ENCODE measurements around the gene CYP24A1. TPM values are rescaled to one million over a fixed set of nuclear protein-coding genes. Genes with fewer than 3 reads are reported as not detected.

The CYP24A1 gene
- total RNA-seq, 1 donor: not detected

- Histone ChIP-seq H3K27ac (ENCODE audit: low read depth, low read length) (no peak overlapping the region), H2AFZ (ENCODE audit: low read length) (no peak overlapping the region), H3K36me3 (ENCODE audit: insufficient read depth, low read length) (no peaks in the 10 kb centered on the region), H3K4me3 (ENCODE audit: insufficient read depth, low read length) (no peak overlapping the region), H3K9me3 (ENCODE audit: low read depth, low read length) (no peaks in the 10 kb centered on the region), H4K20me1 (ENCODE audit: insufficient read depth, low read length) (no peaks in the 10 kb centered on the region), H3K4me1 (ENCODE audit: insufficient read depth, low read length) (no peaks in the 10 kb centered on the region), H3K79me2 (ENCODE audit: insufficient read depth, low read length) (no peaks in the 10 kb centered on the region), H3K4me2 (ENCODE audit: insufficient read depth, low read length) (no peak overlapping the region), H3K27me3 (ENCODE audit: insufficient read depth, low read length) (peaks cover 39% of the 10 kb centered on the region)
- DNase-seq (ENCODE audit: insufficient read length, low spot score, missing footprints): no peak
- no peak for TF ChIP-seq CTCF (IDR thresholded peaks at IDR 0.05; ENCODE audit: extremely low read depth, low read depth, low read length)
Observed at GRCh38 chr20:54160065-54161007, 13.4 kb downstream of the CYP24A1 start.

- TF ChIP-seq CTCF (IDR thresholded peaks at IDR 0.05; ENCODE audit: extremely low read depth, low read depth, low read length): no peak
- no peaks in the 10 kb centered on the region for H4K20me1 ChIP-seq (ENCODE audit: insufficient read depth, low read length)
- H3K79me2 ChIP-seq (ENCODE audit: insufficient read depth, low read length): no peaks in the 10 kb centered on the region
- H3K4me3 ChIP-seq (ENCODE audit: insufficient read depth, low read length): no peak overlapping the region
- H3K27ac ChIP-seq (ENCODE audit: low read depth, low read length): no peak overlapping the region
- H2AFZ ChIP-seq (ENCODE audit: low read length): no peak overlapping the region
- H3K4me2 ChIP-seq (ENCODE audit: insufficient read depth, low read length): no peak overlapping the region
- H3K9me3 ChIP-seq (ENCODE audit: low read depth, low read length): no peaks in the 10 kb centered on the region
- H3K4me1 ChIP-seq (ENCODE audit: insufficient read depth, low read length): no peaks in the 10 kb centered on the region
- H3K27me3 ChIP-seq (ENCODE audit: insufficient read depth, low read length): peaks cover 35% of the 10 kb centered on the region
- no peaks in the 10 kb centered on the region for H3K36me3 ChIP-seq (ENCODE audit: insufficient read depth, low read length)
- DNase-seq (ENCODE audit: insufficient read length, low spot score, missing footprints): no peak
Observed at GRCh38 chr20:54158856-54159418, 14.8 kb downstream of the CYP24A1 start.

GRCh38 chr20:54158226-54158625, 15.6 kb downstream of the CYP24A1 start:
- H3K27ac ChIP-seq (ENCODE audit: low read depth, low read length): no peak overlapping the region
- TF ChIP-seq CTCF (IDR thresholded peaks at IDR 0.05; ENCODE audit: extremely low read depth, low read depth, low read length): no peak
- H3K4me1 ChIP-seq (ENCODE audit: insufficient read depth, low read length): no peaks in the 10 kb centered on the region
- no peaks in the 10 kb centered on the region for H3K9me3 ChIP-seq (ENCODE audit: low read depth, low read length)
- no peak overlapping the region for H2AFZ ChIP-seq (ENCODE audit: low read length)
- no peak overlapping the region for H3K4me2 ChIP-seq (ENCODE audit: insufficient read depth, low read length)
- no peaks in the 10 kb centered on the region for H3K36me3 ChIP-seq (ENCODE audit: insufficient read depth, low read length)
- no peaks in the 10 kb centered on the region for H3K79me2 ChIP-seq (ENCODE audit: insufficient read depth, low read length)
- DNase-seq (ENCODE audit: insufficient read length, low spot score, missing footprints): no peak
- peaks cover 30% of the 10 kb centered on the region for H3K27me3 ChIP-seq (ENCODE audit: insufficient read depth, low read length)
- no peaks in the 10 kb centered on the region for H4K20me1 ChIP-seq (ENCODE audit: insufficient read depth, low read length)
- H3K4me3 ChIP-seq (ENCODE audit: insufficient read depth, low read length): no peak overlapping the region
